HG03159 (cell line): ENCODE measurements around the gene PCDHGC5.
A peak's percentile ranks its signal among the peaks of the same experiment; 100 is the strongest.

Experiments used
- ATAC-seq: cut with Tn5 transposase; IDR thresholded peaks from one replicate; pipeline ENCODE4 v1.9.1; 2021; ENCODE audit warnings: mild to moderate bottlenecking, moderate library complexity; ENCODE audit not compliant: unreplicated experiment

PCDHGC5 gene

GRCh38 chr5:141488591-141489561, at the start of gene PCDHGC5:
PCDHGC5 (plus strand) TSS chr5:141489081; CDS start chr5:141489241, 160 bp downstream.
- ATAC-seq: no peak

- no peak for ATAC-seq
These were observed 49.3 kb upstream of the PCDHGC5 start for GRCh38 chr5:141439411-141440141.

GRCh38 chr5:141440341-141440740, 48.5 kb upstream of the PCDHGC5 start:
- no peak for ATAC-seq

GRCh38 chr5:141441571-141442170, 47.2 kb upstream of the PCDHGC5 start:
- no peak for ATAC-seq

- no peak for ATAC-seq
These were observed 23.5 kb upstream of the PCDHGC5 start for GRCh38 chr5:141465351-141465750.

GRCh38 chr5:141475625-141476131, 13.2 kb upstream of the PCDHGC5 start, which contains the start of gene PCDHGC3:
PCDHGC3 (plus strand) TSS chr5:141475966; CDS start chr5:141476117, 151 bp downstream.
- ATAC-seq: peak; percentile 98

- peak; percentile 23 for ATAC-seq
These were observed 12.6 kb upstream of the PCDHGC5 start for GRCh38 chr5:141476132-141476911.

- no peak for ATAC-seq
These were observed 11.8 kb upstream of the PCDHGC5 start for GRCh38 chr5:141477044-141477575.

GRCh38 chr5:141477815-141478214, 11.1 kb upstream of the PCDHGC5 start:
- ATAC-seq: no peak

- ATAC-seq: no peak
These were observed 10.4 kb upstream of the PCDHGC5 start for GRCh38 chr5:141478321-141478945.

- no peak for ATAC-seq
These were observed 9.1 kb upstream of the PCDHGC5 start for GRCh38 chr5:141479776-141480175.

GRCh38 chr5:141483902-141484301, 5.0 kb upstream of the PCDHGC5 start:
- ATAC-seq: no peak

GRCh38 chr5:141484310-141484640, 4.6 kb upstream of the PCDHGC5 start:
- no peak for ATAC-seq

GRCh38 chr5:141484641-141485311, 4.1 kb upstream of the PCDHGC5 start, which contains the start of gene PCDHGC4:
PCDHGC4 (plus strand) TSS chr5:141485030; CDS start chr5:141485174, 144 bp downstream.
- no peak for ATAC-seq

- ATAC-seq: no peak
These were observed 3.4 kb upstream of the PCDHGC5 start for GRCh38 chr5:141485321-141486055.

- no peak for ATAC-seq
These were observed 2.8 kb upstream of the PCDHGC5 start for GRCh38 chr5:141486091-141486490.

- no peak for ATAC-seq
These were observed 1.8 kb upstream of the PCDHGC5 start for GRCh38 chr5:141487131-141487530.

- no peak for ATAC-seq
These were observed 960 bp downstream of the PCDHGC5 start for GRCh38 chr5:141489841-141490240.
